HepG2 (cell line): ENCODE results near the gene AHSP. TPM values are rescaled to one million over a fixed set of nuclear protein-coding genes. Genes with fewer than 3 reads are reported as not detected.
A peak's percentile ranks its signal among the peaks of the same experiment; 100 is the strongest.

ENCODE experiments used
- GZF1 ChIP-seq: sonication (generic); formaldehyde crosslinking; IDR thresholded peaks from 2 replicates; pipeline ENCODE4 v1.5.1; 2020; ENCODE audit warnings: mild to moderate bottlenecking, missing genetic modification reagents
- HCFC1 ChIP-seq: fragments of 150-350 bp; IDR thresholded peaks from 2 replicates; pipeline ENCODE4 v1.6.1; 2014; ENCODE audit warnings: low read depth, low read length
- HNF4G ChIP-seq, 2 experiments: sonication (generic) in 1 of 2; formaldehyde crosslinking in 1 of 2; IDR thresholded peaks; 2 replicates each; pipeline versions ENCODE4 v1.4.0 to v1.6.1; 2011 to 2020; ENCODE audit warnings: borderline replicate concordance in 2 of 2, low read depth in 2 of 2, mild to moderate bottlenecking in 2 of 2, low read length in 1 of 2, missing genetic modification reagents in 1 of 2, moderate library complexity in 1 of 2
- KLF12 ChIP-seq: sonication (generic); formaldehyde crosslinking; IDR thresholded peaks from 2 replicates; pipeline ENCODE4 v1.4.0; 2020; ENCODE audit warnings: missing genetic modification reagents, borderline replicate concordance
- NFATC3 ChIP-seq: sonication (generic); formaldehyde crosslinking; IDR thresholded peaks from 2 replicates; pipeline ENCODE4 v1.5.1; 2020; ENCODE audit warnings: mild to moderate bottlenecking, missing genetic modification reagents
- NFE2L2 ChIP-seq: fragments of 150-350 bp; IDR thresholded peaks from 2 replicates; pipeline ENCODE4 v1.6.1; 2014; ENCODE audit warnings: low read length
- NFRKB ChIP-seq: fragments of 450-650 bp; IDR thresholded peaks from 2 replicates; pipeline ENCODE4 v1.6.1; 2017
- NPAS2 ChIP-seq: sonication (generic); formaldehyde crosslinking; IDR thresholded peaks from 2 replicates; pipeline ENCODE4 v1.8.0; 2022; ENCODE audit warnings: mild to moderate bottlenecking, missing genetic modification reagents, borderline replicate concordance
- SAFB2 ChIP-seq: sonication (generic); formaldehyde crosslinking; IDR thresholded peaks from 2 replicates; pipeline ENCODE4 v1.5.1; 2020; ENCODE audit warnings: missing genetic modification reagents, low read depth, mild to moderate bottlenecking, borderline replicate concordance
- SIN3B ChIP-seq: fragments of 150-350 bp; IDR thresholded peaks from 2 replicates; pipeline ENCODE4 v1.6.1; 2014; ENCODE audit warnings: low read length
- TFDP1 ChIP-seq: IDR thresholded peaks from 2 replicates; pipeline ENCODE4 v1.6.1; 2016; ENCODE audit warnings: missing compliant biosample characterization, missing genetic modification reagents, borderline replicate concordance
- THAP11 ChIP-seq: IDR thresholded peaks from 2 replicates; pipeline ENCODE4 v1.6.1; 2016; ENCODE audit warnings: missing biosample characterization, missing genetic modification reagents
- WIZ ChIP-seq: sonication (generic); formaldehyde crosslinking; IDR thresholded peaks from 2 replicates; pipeline ENCODE4 v1.5.1; 2020; ENCODE audit warnings: mild to moderate bottlenecking, missing genetic modification reagents
- ZNF124 ChIP-seq: sonication (generic); formaldehyde crosslinking; IDR thresholded peaks from 2 replicates; pipeline ENCODE4 v1.4.0; 2020; ENCODE audit warnings: missing genetic modification reagents
- ZNF546 ChIP-seq: sonication (generic); formaldehyde crosslinking; conservative IDR thresholded peaks from 2 replicates; pipeline ENCODE4 v1.8.1; 2023; ENCODE audit warnings: mild to moderate bottlenecking, missing genetic modification reagents
- ZNF670 ChIP-seq: sonication (generic); formaldehyde crosslinking; IDR thresholded peaks from 2 replicates; pipeline ENCODE4 v1.8.0; 2022; ENCODE audit warnings: mild to moderate bottlenecking, missing genetic modification reagents, borderline replicate concordance
- ZSCAN29 ChIP-seq: sonication (generic); formaldehyde crosslinking; conservative IDR thresholded peaks from 2 replicates; pipeline ENCODE4 v1.4.0; 2020; ENCODE audit warnings: mild to moderate bottlenecking, missing genetic modification reagents
- polyA plus RNA-seq, 8 experiments: library from polyadenylated mRNA; depleted of rRNA in 3 of 8; stranded (reverse) in 7 of 8; unstranded in 1 of 8; fragments of >200 nt; fragmentation: Illumina TruSeq in 4 of 8; extraction: Trizol in 4 of 8; gene quantifications; 2 replicates each; pipeline versions ENCODE4 v1.2.1 to v1.2.3, GENCODE V29; 2011 to 2016; ENCODE audit warnings: low read depth in 4 of 8, missing spikeins in 1 of 8, mixed read lengths in 1 of 8; ENCODE audit not compliant: insufficient read depth in 1 of 8
- total RNA-seq, 5 experiments: library from RNA; depleted of rRNA; stranded (reverse); fragments of >200 nt; fragmentation: Illumina TruSeq; extraction: Trizol; gene quantifications; 2 replicates each; pipeline ENCODE4 v1.2.3, GENCODE V29; 2016; ENCODE audit warnings: low read depth in 1 of 5
- TF ChIP-seq, protein P1 (sequence below): sonication (generic); formaldehyde crosslinking; IDR thresholded peaks from 2 replicates; pipeline ENCODE4 v1.4.0; 2020; ENCODE audit warnings: low read depth, missing genetic modification reagents
- TF ChIP-seq, protein P2 (sequence below): sonication (generic); formaldehyde crosslinking; IDR thresholded peaks from 2 replicates; pipeline ENCODE4 v1.8.0; 2022; ENCODE audit warnings: mild to moderate bottlenecking, missing genetic modification reagents, moderate library complexity
- TF ChIP-seq, protein P3 (sequence below): sonication (generic); formaldehyde crosslinking; IDR thresholded peaks from 2 replicates; pipeline ENCODE4 v1.4.0; 2020; ENCODE audit warnings: missing genetic modification reagents
- TF ChIP-seq, protein P4 (sequence below): sonication (generic); formaldehyde crosslinking; IDR thresholded peaks from 2 replicates; pipeline ENCODE4 v1.4.0; 2020; ENCODE audit warnings: mild to moderate bottlenecking, missing genetic modification reagents

AHSP gene
- total and polyA plus RNA-seq, 2 of the 13 experiments (the other 11 are each of a cell fraction or from before 2014, with no cell fraction given): not detected

- TF ChIP-seq, protein P1, sequence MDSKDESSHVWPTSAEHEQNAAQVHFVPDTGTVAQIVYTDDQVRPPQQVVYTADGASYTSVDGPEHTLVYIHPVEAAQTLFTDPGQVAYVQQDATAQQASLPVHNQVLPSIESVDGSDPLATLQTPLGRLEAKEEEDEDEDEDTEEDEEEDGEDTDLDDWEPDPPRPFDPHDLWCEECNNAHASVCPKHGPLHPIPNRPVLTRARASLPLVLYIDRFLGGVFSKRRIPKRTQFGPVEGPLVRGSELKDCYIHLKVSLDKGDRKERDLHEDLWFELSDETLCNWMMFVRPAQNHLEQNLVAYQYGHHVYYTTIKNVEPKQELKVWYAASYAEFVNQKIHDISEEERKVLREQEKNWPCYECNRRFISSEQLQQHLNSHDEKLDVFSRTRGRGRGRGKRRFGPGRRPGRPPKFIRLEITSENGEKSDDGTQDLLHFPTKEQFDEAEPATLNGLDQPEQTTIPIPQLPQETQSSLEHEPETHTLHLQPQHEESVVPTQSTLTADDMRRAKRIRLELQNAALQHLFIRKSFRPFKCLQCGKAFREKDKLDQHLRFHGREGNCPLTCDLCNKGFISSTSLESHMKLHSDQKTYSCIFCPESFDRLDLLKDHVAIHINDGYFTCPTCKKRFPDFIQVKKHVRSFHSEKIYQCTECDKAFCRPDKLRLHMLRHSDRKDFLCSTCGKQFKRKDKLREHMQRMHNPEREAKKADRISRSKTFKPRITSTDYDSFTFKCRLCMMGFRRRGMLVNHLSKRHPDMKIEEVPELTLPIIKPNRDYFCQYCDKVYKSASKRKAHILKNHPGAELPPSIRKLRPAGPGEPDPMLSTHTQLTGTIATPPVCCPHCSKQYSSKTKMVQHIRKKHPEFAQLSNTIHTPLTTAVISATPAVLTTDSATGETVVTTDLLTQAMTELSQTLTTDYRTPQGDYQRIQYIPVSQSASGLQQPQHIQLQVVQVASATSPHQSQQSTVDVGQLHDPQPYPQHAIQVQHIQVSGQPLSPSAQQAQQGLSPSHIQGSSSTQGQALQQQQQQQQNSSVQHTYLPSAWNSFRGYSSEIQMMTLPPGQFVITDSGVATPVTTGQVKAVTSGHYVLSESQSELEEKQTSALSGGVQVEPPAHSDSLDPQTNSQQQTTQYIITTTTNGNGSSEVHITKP (CRISPR knock-in tag): peak; percentile 76; the same call in 1 of the 2 replicates
- TF ChIP-seq KLF12 (CRISPR knock-in tag) (no peak), SAFB2 (CRISPR knock-in tag) (no peak; the same call in 1 of the 2 replicates), GZF1 (CRISPR knock-in tag) (peak; percentile 69), NFRKB (no peak), WIZ (CRISPR knock-in tag) (no peak), TFDP1 (CRISPR knock-in tag) (peak; percentile 68; the same call in 1 of the 2 replicates), HCFC1 (no peak), ZNF124 (no peak), NFE2L2 (no peak), ZSCAN29 (no peak), ZNF546 (CRISPR knock-in tag) (no peak), ZNF670 (CRISPR knock-in tag) (no peak), THAP11 (no peak), HNF4G (IDR thresholded peaks at IDR 0.05; ENCODE audit: borderline replicate concordance, low read depth, low read length) (peak; percentile 18; the same call in 1 of the 2 replicates), HNF4G (CRISPR knock-in tag; IDR thresholded peaks at IDR 0.05; ENCODE audit: borderline replicate concordance, low read depth) (no peak), SIN3B (no peak), NPAS2 (CRISPR knock-in tag) (0 out of 2 replicates have a peak, but pooled peaks have one; percentile 18), NFATC3 (CRISPR knock-in tag) (no peak)
- TF ChIP-seq, protein P2, sequence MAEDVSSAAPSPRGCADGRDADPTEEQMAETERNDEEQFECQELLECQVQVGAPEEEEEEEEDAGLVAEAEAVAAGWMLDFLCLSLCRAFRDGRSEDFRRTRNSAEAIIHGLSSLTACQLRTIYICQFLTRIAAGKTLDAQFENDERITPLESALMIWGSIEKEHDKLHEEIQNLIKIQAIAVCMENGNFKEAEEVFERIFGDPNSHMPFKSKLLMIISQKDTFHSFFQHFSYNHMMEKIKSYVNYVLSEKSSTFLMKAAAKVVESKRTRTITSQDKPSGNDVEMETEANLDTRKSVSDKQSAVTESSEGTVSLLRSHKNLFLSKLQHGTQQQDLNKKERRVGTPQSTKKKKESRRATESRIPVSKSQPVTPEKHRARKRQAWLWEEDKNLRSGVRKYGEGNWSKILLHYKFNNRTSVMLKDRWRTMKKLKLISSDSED (CRISPR knock-in tag): no peak
- TF ChIP-seq, protein P3, sequence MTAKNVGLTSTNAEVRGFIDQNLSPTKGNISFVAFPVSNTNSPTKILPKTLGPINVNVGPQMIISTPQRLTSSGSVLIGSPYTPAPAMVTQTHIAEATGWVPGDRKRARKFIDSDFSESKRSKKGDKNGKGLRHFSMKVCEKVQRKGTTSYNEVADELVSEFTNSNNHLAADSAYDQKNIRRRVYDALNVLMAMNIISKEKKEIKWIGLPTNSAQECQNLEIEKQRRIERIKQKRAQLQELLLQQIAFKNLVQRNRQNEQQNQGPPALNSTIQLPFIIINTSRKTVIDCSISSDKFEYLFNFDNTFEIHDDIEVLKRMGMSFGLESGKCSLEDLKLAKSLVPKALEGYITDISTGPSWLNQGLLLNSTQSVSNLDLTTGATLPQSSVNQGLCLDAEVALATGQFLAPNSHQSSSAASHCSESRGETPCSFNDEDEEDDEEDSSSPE (CRISPR knock-in tag): peak; percentile 74; the same call in 1 of the 2 replicates
- TF ChIP-seq, protein P4, sequence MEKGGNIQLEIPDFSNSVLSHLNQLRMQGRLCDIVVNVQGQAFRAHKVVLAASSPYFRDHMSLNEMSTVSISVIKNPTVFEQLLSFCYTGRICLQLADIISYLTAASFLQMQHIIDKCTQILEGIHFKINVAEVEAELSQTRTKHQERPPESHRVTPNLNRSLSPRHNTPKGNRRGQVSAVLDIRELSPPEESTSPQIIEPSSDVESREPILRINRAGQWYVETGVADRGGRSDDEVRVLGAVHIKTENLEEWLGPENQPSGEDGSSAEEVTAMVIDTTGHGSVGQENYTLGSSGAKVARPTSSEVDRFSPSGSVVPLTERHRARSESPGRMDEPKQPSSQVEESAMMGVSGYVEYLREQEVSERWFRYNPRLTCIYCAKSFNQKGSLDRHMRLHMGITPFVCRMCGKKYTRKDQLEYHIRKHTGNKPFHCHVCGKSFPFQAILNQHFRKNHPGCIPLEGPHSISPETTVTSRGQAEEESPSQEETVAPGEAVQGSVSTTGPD (CRISPR knock-in tag): no peak
These were observed 43.1 kb upstream of the AHSP start (continued) for GRCh38 chr16:31484491-31485171.
